Right ventricle myocardium inferior (tissue), 1 donor: ENCODE measurements around the gene NUDCD3. TPM values are rescaled to one million over a fixed set of nuclear protein-coding genes. Genes with fewer than 3 reads are reported as not detected.

Experiments used
- ATAC-seq: fragments of 200-7000 bp; cut with Tn5 transposase; one replicate; pipeline ENCODE4 v1.9.1; 2020; ENCODE audit warnings: mild to moderate bottlenecking, moderate library complexity
- DNase-seq: peaks from one replicate; pipeline ENCODE4 v3.0.0; 2021; ENCODE audit errors: missing footprints
- intact Hi-C: fragments of 100-400 bp; cut with DNase I; formaldehyde crosslinking; loops from one replicate; pipeline ENCODE4 v1.11.0; 2022
- long read RNA-seq: library from polyadenylated mRNA; unstranded; transcript quantifications from one replicate; pipeline ENCODE4 v2.0.0, GENCODE V29; 2021
- total RNA-seq: library from RNA; stranded (reverse); fragmentation: NEBNext Ultra II Directional; extraction: Animal tissue kit (Norgen Biotek cat#: 25700); gene quantifications from one replicate; pipeline ENCODE4 v1.2.1, GENCODE V29; 2021
- donor health status: DM: no; HTN: yes; CAD: no; lungs with severe emphysema.

Gene NUDCD3
- total RNA-seq = 112 TPM
- long read RNA-seq, full-length matches to known transcripts = 51 of 70 reads
- long read RNA-seq, partial matches to known transcripts = 13 of 70 reads
- long read RNA-seq, other reads (novel, unspliced or antisense) = 6 of 70 reads

GRCh38 chr7:44490351-44491200 lies at the start of gene NUDCD3:
TSS of gene NUDCD3 (minus strand) at chr7:44490658. CDS start at chr7:44490600, 58 bp downstream.
- ATAC-seq (peak; percentile 96), DNase-seq (peak; percentile 93)
- intact Hi-C loops = loop anchor here (1.0 to 10.0 kb wide), 3 partner anchors 77 to 354 kb away; partner anchors contain the start of genes H2AZ2 and YKT6

DNA sequence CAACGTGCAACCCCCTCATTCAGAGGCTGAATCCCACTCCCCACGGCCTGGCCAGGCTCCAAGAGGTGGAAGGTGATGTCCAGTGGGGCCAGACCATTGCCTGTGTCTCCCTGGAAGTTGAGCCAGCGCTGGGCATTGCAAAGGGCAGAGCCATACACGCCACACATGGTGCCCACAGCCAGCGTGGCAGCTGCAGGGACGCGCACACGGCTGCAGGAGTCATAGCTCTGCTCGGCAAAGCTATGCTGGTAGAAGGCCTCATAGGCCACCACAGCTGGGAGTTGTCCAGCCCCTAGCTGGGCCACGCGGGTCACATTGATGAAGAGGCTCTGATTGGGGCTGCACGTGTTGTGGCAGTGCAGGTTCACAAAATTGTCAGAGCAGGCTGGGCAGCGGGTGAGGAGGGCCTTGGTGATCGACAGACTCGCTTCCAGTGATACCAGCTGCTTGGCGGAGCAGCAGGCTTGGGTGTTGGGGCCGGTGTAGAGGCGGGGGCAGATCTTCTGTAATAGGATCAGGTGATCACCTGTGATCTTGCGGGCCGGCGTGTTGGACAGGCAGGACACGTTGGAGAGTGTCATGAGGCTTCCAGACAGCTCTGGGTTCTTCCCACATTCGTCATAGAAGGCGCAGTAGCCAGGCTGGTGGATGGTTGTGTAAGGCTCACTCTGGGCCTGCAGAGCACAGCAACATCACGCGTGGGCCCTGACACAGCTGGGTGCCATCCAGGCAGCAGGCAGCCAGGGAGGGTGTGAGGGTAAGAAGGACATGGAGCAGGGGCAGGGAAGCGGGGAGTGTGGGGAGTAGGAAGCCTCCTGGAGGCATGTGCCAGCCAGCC lies 49.4 kb upstream of the NUDCD3 start:
- intact Hi-C loops = no loop called here
- DNase-seq (peak; percentile 47), ATAC-seq (no peak)

- no peak for ATAC-seq
- intact Hi-C loops = no loop called here
- DNase-seq = peak; percentile 30
Measured at GRCh38 chr7:44538798-44539668, 48.6 kb upstream of the NUDCD3 start.

DNA sequence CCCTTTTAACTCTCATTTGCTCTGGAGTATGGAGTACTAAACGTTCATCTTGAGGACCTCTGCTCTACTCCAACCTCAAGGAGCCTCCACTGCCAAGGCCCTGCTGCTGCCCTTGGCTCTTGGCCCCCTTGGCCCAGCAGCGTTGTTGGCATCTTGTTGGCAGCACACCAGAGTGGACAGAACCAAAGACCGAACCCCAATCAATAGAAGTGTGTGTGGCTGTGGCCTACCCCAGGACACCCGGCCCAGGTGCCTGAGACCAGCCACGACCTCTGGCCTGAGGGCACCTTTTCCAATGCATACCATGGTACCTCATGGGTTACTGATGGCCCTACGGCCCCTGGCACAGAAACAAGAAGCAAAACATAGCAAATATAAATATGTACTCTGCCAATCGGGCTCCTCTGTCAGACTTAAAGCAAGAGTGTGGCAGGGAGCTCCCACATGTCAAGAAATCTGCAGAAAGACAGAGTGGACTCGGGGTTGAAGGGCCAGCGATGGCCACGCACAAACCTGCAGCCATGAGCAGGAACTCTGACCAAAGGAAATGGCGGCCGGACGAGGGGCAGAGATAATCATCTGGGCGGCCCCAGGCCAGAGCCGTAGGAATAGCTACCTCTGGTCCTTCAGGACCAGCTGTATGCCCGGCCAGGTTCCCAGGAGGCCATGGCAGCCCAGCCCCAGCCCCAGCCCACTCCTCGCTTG lies 47.8 kb upstream of the NUDCD3 start:
- ATAC-seq (no peak), DNase-seq (no peak)
- intact Hi-C loops = no loop called here

DNA sequence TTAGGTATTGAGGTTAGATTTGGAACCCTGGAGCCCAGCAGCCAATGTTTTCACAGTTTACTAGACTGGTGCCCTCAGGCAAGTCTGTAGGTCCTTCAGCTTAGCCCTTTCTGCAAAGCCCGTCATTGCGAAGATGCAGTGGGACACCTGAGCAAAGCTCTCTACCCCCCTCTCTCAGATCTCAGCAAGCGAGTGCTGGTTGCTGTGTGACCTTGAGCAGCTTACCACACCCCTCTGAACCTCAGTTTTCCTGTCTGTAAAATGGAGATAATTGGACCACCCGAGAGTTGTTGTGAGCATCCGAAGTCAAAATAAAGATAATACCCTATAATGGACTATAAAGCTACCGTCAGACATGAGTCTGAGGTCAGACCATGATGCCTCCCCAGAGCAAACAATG lies 47.0 kb upstream of the NUDCD3 start:
- DNase-seq (no peak), ATAC-seq (no peak)
- intact Hi-C loops = no loop called here

DNA sequence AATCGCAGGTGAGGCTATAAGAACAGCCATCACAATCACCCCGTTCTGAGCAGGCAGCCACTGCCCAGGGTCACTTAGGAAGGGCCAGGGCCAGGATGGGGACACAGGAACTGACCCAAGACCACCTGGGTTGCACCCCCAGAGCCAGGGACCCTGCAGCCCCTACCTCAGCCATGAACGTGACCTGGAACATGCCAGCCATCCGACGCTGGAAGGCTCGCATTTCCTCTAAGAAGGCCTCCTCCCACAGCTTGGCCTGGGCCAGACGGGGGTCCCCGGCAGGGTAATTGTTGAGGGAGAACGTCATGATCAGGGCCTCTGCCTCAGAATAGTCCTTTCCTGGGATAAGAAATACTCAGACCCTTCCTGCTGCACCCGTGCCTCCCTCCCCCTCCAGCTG lies 45.6 kb upstream of the NUDCD3 start:
- DNase-seq (no peak), ATAC-seq (no peak)
- intact Hi-C loops = no loop called here

DNA sequence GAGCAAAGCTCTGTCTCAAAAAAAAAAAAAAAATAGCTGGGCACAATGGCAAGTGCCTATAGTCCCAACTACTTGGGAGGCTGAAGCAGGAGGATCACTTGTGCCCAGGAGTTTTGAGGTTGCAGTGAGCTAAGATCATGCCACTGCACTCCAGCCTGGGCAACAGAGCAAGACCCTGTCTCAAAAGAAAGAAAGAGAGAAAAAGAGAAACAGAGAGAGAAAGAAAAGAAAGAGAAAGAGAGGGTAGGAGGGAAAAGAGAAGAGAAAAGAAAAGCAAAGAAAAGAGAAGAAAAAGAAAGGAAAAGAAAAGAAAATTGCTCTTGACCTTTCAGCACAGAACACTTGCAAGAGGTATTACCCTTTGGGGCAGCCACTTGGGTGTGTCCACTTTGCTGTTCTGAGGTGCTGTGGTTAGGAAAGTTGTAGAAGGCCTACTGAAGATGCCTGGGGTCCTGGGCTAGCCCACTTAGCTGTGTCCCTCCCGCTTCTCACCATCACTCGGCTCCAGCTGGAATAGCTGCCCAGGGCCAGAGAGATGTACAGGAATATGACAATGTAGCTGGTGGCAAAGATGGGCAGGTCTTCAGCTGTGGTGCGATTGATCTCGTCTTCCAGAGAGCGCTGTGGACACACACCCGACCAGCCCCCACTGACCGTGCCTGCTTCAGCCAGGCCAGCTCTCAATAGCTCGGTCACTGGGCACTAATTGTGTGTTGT lies 45.0 kb upstream of the NUDCD3 start:
- no peak for ATAC-seq
- no peak for DNase-seq
- intact Hi-C loops = no loop called here

GRCh38 chr7:44534501-44534900 lies 44.0 kb upstream of the NUDCD3 start:
- DNase-seq (no peak), ATAC-seq (peak; percentile 34)
- intact Hi-C loops = no loop called here

DNA sequence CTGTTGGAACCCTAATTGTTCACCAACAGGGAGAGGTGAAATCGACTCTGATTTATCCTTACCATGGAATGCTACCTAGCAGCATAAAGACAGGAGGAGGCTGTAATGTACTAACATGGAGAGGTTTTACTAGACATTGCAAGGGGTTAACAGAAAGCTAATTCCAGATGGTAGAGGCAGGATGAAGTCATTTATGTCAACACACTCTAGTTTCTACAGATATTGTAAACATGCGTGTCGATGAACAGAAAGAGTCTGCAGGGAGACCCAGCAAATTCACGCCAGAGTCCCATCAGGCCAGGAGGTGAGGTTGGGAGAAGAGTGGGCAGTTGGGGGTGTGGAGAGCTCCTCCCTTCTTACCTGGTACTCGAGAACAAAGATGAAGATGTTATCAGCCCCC lies 43.6 kb upstream of the NUDCD3 start:
- DNase-seq = no peak
- intact Hi-C loops = no loop called here
- no peak for ATAC-seq

- intact Hi-C loops = no loop called here
- no peak for ATAC-seq
- peak; percentile 77 for DNase-seq
Measured at GRCh38 chr7:44533301-44534055, 43.0 kb upstream of the NUDCD3 start.

- intact Hi-C loops = no loop called here
- ATAC-seq = no peak
- DNase-seq = no peak
Measured at GRCh38 chr7:44531421-44532380, 41.2 kb upstream of the NUDCD3 start.

DNA sequence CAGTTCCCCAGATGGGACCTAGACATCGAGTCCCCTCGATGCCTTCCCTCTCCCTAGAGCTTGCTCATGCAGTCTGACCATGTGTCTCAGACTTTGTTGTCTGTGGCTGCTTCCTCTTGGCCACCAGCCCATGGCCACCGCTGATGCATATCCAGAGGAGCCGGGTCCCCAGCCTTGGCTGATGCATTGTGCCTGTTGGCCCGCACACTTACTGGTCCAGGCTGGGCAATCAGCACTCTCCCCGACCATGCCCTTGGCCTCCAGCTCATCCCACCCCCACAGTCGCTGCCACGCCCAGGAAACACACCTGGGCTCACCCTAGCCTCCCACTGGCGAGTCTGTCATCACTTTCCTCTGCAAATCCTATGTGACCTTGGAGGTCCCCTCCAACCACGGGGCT lies 40.5 kb upstream of the NUDCD3 start:
- DNase-seq = no peak
- intact Hi-C loops = no loop called here
- no peak for ATAC-seq

GRCh38 chr7:44524811-44525388 lies 34.4 kb upstream of the NUDCD3 start:
- intact Hi-C loops = no loop called here
- no peak for ATAC-seq
- no peak for DNase-seq

DNA sequence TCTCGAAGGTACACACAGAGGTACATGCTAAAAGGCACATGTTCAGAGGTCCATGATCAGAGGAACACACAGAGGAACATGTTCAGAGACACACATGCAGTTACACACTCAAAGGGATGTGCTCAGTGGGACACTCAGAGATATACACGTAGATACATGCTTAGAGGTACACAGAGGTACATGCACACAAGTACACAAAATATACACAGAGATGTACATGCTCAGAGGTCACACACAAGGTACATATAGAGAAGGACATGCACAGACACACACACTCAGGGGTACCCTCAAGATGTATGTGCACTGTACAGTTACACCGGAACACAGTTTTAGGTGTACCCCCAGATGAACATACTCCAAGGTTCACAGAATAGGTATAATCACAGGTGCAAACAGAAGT lies 31.9 kb upstream of the NUDCD3 start:
- ATAC-seq (peak; percentile 10), DNase-seq (no peak)
- intact Hi-C loops = no loop called here

DNA sequence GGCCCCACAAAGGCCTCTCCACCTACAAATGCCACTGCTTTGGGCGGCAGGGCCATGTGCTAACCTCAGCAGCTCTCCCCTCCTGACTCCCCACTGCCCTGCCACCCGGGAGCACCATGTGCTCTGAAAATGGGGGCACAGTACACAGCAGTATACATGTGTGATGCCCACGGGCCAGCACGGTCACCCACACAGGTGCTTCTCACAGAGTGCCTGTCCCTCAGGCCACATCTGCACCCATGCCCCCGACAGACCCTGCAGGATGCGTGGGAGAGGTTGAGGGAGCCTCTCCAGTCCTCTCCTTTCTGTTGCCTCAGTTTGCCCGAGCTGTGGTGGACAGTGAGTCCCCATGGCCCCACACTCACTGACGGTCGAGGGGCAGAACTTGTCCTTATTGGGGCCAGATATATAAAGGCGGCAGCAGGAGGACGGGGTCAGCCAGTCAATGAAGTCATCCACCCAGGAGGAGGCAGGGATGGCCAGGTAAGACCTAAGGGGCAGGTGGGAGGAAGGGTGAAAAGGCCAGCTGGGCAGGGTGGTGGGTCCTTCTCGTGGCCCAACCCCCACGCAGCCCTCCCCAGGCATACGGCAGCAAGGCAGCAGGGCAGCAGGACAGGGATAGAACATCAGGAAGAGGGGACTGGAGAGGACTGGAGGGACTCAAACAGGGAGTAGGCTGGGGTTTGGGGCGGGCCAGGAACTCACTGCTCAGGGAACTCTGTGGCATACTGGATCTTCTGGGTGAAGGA lies 31.1 kb upstream of the NUDCD3 start:
- no peak for DNase-seq

More for the DNA sequence above, 31.1 kb upstream of the NUDCD3 start:
- ATAC-seq = no peak
- intact Hi-C loops = no loop called here
